ENCODE data around the gene GRHPR.

Gene GRHPR

DNA sequence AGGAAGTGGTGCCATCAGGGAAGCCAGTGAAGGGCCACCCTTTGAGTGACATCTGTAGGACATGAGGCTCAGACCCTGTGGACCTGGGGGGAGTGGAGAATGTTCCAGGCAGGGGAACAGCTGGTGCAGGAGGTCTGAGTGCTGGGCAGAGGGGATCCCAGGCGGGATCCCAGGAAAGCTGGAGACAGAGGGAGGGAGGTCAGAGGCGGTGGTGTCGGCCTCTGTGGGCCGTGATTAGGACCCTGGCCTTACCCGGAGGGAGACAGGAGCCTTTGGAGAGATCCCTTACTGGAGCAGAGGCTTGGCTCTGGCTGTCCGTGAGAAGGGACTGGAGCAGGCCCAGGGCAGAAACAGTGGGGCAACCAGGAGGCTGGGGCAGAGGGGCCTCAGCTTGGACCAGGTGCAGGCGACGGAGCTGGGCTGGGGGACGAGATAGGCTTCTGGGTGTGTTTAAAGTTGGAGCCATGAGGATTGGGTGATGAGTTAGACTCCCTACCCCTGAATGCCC lies 12.1 kb upstream of the GRHPR start:
- H3K27ac ChIP-seq, result no peak overlapping the region
- no peak for TF ChIP-seq ZFX (IDR thresholded peaks at IDR 0.05)
- TF ChIP-seq, protein P1, sequence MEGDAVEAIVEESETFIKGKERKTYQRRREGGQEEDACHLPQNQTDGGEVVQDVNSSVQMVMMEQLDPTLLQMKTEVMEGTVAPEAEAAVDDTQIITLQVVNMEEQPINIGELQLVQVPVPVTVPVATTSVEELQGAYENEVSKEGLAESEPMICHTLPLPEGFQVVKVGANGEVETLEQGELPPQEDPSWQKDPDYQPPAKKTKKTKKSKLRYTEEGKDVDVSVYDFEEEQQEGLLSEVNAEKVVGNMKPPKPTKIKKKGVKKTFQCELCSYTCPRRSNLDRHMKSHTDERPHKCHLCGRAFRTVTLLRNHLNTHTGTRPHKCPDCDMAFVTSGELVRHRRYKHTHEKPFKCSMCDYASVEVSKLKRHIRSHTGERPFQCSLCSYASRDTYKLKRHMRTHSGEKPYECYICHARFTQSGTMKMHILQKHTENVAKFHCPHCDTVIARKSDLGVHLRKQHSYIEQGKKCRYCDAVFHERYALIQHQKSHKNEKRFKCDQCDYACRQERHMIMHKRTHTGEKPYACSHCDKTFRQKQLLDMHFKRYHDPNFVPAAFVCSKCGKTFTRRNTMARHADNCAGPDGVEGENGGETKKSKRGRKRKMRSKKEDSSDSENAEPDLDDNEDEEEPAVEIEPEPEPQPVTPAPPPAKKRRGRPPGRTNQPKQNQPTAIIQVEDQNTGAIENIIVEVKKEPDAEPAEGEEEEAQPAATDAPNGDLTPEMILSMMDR (conservative IDR thresholded peaks at IDR 0.05), result no peak

DNA sequence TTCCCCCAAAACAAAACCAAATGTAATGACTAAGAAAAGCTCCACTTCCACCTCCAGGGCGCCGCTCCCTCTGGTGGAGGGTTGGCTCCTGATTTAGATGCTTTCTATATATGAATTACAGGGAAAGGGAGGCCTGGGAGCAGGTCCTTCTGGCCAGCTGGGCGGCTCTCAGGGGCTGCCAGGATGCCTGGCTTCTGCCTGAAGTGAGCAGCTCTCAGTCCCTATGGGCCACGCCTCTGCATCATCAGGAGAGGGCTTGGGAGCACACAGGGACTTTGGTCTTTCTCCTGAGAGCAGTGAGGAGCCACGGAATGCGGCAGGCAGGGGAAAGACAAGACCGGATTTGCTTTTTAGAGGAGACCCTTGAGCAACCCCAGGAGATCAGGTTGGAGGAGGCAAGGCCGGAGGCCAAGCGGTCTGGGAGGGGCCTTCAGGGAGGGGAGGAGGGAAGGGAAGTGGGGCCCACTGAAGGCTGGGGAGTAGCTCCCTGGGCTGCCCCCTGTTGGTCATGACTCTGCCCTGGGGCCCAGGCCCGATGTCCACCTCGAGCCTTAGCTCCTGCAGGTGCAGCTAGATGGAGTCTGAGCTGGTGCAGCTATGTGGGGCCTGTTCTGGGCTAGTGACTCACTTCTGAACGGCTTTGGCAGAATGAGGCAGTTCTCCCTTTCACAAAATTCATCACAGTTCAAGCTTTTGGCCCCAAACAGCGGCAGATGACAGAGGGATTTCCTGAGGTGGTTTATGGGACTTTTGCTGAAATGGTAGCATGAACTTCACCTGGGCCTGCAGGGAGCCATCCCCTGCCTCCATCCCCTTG lies 11.3 kb upstream of the GRHPR start:
- TF ChIP-seq, protein P1 (conservative IDR thresholded peaks at IDR 0.05), result peak; percentile 34
- no peak for TF ChIP-seq ZFX (IDR thresholded peaks at IDR 0.05)
- H3K27ac ChIP-seq, result no peak overlapping the region

DNA sequence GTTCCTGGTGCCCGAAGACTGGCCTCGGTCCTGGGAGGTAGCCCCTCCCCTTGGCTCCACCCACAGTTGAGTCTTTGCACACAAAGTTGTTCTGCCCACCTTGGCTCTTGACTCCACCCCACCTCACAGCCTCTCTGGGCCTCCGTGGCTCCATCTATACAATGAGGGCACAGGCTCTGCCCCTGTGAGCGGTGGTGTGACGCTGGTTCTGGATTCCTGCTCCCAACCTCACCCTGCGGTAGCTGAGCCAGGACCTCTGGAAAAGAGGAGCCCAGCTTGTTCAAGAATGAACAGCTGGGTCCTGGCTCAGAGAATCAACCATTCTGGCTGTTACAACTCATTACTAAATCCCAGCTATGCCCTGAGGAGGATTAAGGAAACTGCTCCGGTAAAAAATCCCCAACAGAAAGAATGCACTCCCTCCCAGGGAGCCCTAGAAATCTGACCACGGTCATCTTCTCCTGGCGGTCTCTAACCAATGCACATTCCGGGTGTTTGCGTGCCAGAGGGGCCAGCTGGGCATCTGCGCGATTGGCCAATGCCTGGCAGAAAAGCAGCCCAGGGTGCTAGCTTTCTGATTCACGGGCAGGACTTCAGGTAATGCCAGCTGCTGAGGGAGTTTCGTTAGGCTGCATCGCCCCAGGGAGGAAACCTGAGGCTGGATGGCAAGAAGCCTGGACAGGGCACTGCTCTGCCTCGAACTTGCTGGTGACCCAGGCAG lies 9.9 kb upstream of the GRHPR start:
- H3K27ac ChIP-seq, result no peak overlapping the region
- TF ChIP-seq ZFX (IDR thresholded peaks at IDR 0.05), result no peak
- TF ChIP-seq, protein P1 (conservative IDR thresholded peaks at IDR 0.05), result no peak

DNA sequence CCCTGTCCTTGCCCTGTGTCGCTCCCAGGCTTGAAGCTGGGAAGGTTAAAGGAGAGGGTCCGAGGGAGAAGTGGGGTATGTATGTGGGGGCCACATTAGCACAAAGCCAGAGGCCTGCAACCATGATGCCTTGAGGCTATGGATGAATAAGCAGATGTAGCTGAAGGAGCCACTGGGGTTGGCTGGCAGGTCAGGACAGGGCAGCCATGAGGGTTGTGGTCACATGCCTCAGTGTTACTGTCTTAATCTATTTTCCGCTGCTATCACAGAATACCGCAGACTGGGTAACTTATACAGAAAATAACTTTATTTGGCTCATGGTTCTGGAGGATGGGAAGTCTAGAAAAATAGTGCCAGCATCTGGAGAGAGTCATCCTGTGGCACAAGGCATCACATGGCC lies 9.2 kb upstream of the GRHPR start:
- H3K27ac ChIP-seq, result no peak overlapping the region
- TF ChIP-seq, protein P1 (conservative IDR thresholded peaks at IDR 0.05), result no peak
- no peak for TF ChIP-seq ZFX (IDR thresholded peaks at IDR 0.05)

DNA sequence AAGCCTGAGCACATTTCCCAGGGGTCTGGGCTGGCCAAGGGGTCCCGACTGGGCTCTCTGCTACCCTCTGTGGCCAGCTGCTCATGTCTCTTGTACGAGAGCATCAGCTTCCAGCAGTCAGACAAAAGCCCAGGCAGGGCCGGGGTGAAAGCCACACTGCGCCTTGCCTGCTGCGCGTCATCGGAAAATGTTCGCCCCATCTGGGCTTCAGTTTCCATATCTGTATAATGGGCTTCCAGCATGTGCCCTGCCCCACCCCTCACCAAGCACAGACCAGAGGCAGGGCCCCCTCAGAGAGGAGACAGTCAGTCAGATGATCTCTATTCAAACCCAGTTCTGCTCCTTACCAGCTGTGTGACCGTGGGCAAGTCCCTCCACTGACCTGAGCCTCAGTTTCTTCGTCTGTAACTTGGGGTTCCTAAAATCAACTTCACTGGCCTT lies 8.0 kb upstream of the GRHPR start:
- no peak overlapping the region for H3K27ac ChIP-seq
- no peak for TF ChIP-seq ZFX (IDR thresholded peaks at IDR 0.05)
- TF ChIP-seq, protein P1 (conservative IDR thresholded peaks at IDR 0.05), result no peak

DNA sequence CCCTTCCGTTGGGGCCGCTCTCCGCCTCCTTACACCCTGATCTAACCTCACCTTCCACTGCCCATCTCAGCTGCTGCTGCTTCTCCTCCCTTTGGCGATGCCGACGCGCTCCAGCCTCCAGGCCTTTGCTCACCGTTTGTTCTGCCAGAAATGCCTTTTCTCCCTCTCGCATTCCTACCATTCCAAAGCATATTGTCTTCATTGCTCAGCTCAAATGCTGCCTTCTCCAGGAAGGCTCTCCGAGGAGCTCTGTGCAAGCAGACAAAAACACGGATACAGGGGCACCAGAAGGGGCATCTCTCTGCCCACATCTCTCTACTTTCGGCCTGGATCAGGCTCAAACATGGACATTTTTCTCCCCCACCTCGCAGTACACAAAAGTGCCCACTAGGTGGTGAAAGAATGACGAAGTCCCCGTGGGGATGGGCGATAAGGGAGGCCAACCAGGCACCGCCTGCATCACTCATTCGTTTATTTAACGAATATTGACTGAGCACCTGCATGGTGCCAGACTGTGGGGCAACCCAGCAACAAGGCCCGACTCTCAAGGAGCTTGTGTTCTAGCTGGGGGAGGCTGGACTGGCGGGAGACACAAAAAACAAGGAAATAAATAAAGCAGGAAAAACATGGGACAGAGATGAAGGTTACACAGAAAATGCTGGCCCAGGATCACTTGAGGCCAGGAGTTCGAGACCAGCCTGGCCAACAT lies 7.3 kb upstream of the GRHPR start:
- TF ChIP-seq ZFX (IDR thresholded peaks at IDR 0.05), result no peak
- TF ChIP-seq, protein P1 (conservative IDR thresholded peaks at IDR 0.05), result peak; percentile 91
- no peak overlapping the region for H3K27ac ChIP-seq

All from C4-2B (cell line).